Measurements from ENCODE around the gene ARMC2.
A peak's percentile ranks its signal among the peaks of the same experiment; 100 is the strongest.
"Not testable (repeated sequence)": the region's sequence is repeated elsewhere in the genome, so short reads cannot be mapped to it uniquely, and the experiment has no call there.

Gene ARMC2

DNA sequence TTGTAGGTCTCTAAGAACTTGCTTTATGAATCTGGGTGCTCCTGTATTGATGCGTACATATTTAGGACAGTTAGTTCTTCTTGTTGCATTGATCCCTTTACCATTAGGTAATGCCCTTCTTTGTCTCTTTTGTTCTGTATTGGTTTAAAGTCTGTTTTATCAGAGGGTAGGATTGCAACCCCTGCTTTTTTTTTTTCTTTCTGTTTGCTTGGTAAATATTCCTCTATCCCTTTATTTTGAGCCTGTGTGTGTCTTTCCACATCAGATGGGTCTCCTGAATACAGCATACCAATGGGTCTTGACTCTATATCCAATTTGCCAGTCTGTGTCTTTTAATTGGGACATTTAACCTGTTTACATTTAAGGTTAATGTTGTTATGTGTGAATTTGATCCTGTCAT, 130.4 kb downstream of the ARMC2 start:
- not testable (repeated sequence) for H3K4me3 ChIP-seq (ENCODE audit: low read depth in 1 of 2, low read length in 2 of 2); H3K27ac ChIP-seq (ENCODE audit: low read length); H3K27me3 ChIP-seq (ENCODE audit: low read depth, low read length); H3K36me3 ChIP-seq (ENCODE audit: control insufficient read depth in 1 of 2, insufficient read depth in 2 of 2, low read length in 2 of 2); H3K4me1 ChIP-seq (ENCODE audit: control insufficient read depth in 1 of 2, insufficient read depth in 2 of 2, low read length in 2 of 2); H3K9me3 ChIP-seq (ENCODE audit: control insufficient read depth in 1 of 2, low read length in 2 of 2)

DNA sequence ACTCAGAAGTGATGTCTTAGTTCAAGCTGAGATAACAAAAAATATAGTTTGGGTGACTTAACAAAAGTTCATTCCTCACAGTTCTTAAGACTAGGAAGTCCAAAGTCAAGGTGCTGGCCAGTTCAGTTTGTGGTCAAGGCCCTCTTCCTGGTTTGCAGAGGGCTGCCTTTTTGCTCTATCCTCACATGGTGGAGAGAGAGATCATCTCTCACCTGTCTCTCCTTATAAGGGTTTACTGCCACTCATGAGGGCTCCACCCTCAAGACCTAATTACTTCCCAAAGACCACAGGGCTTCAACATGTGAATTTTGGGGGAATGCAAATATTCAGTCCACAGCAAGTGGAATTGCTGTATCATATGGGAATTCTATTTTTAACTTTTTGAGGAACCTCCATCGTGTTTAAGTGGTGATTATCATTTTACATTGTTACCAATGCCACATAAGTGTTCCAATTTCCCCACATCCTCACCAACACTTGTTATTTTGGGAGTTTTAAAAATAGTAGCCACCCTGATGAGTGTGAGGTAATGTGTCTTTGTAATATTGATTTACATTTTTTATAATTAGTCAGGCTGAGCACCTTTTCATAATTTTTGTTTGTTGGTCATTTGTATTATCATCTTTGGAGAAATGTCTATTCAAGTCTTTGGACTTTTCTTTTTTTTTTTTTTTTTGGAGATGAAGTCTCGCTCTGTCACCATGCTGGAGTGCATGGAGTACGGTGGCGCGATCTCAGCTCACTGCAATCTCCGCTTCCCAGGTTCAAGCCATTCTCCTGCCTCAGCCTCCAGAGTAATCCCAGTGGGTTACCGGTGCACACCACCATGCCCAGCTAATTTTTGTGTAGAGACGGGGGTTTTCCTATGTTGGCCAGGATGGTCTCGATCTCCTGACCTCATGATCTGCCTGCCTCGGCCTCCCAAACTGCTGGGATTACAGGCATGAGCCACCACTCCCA, 134.2 kb downstream of the ARMC2 start:
- no peaks in the 10 kb centered on the region for H3K27me3 ChIP-seq (ENCODE audit: low read depth, low read length)
- H3K36me3 ChIP-seq (ENCODE audit: control insufficient read depth in 1 of 2, insufficient read depth in 2 of 2, low read length in 2 of 2) = peaks cover 9 to 20% of the 10 kb centered on the region in 2 donors
- peaks cover 0 to 3% of the 10 kb centered on the region in 2 donors for H3K9me3 ChIP-seq (ENCODE audit: control insufficient read depth in 1 of 2, low read length in 2 of 2)
- no peak overlapping the region for H3K4me3 ChIP-seq (ENCODE audit: low read depth in 1 of 2, low read length in 2 of 2)
- no peak overlapping the region for H3K27ac ChIP-seq (ENCODE audit: low read length)
- no peaks in the 10 kb centered on the region for H3K4me1 ChIP-seq (ENCODE audit: control insufficient read depth in 1 of 2, insufficient read depth in 2 of 2, low read length in 2 of 2)

DNA sequence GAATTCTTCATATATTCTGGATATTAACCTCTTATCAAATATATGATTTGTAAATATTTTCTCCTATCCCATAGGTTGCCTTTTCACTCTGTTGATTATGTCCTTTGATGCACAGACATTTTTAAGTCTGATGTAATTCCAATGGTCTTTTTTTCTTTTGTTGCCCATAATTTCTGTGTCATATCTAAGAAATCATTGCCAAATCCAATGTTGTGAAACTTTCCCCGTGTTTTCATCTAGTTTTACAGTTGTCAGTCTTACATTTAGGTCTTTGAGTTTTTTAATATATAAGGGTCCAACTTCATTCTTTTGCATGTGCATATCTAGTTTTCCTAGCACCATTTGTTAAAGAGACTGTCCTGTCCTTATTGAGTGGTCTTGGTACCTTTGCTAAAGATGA, 134.9 kb downstream of the ARMC2 start:
- peaks cover 12 to 25% of the 10 kb centered on the region in 2 donors for H3K36me3 ChIP-seq (ENCODE audit: control insufficient read depth in 1 of 2, insufficient read depth in 2 of 2, low read length in 2 of 2)
- H3K9me3 ChIP-seq (ENCODE audit: control insufficient read depth in 1 of 2, low read length in 2 of 2) = peaks cover 0 to 3% of the 10 kb centered on the region in 2 donors
- no peaks in the 10 kb centered on the region for H3K4me1 ChIP-seq (ENCODE audit: control insufficient read depth in 1 of 2, insufficient read depth in 2 of 2, low read length in 2 of 2)
- H3K4me3 ChIP-seq (ENCODE audit: low read depth in 1 of 2, low read length in 2 of 2) = no peak overlapping the region
- H3K27me3 ChIP-seq (ENCODE audit: low read depth, low read length) = no peaks in the 10 kb centered on the region
- H3K27ac ChIP-seq (ENCODE audit: low read length) = no peak overlapping the region

DNA sequence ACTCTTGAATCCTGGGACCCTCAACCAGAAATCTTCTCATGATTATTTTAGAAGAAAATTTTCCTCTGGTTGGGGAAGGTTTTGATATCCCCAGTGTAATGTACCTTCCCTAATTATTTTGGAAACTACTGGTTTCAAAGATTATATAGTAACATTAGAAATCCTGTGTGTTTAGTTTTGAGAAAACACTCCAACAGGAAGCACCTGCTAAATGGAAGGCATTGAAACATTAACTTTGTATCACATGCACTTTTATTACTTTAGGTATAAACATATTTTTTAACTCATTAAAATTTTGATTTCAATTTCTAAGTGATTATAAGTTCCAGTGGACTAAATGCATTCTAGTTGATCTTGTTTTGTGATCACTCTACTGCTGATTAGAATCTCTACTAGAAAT, 137.1 kb downstream of the ARMC2 start:
- Histone ChIP-seq H3K4me1 (ENCODE audit: control insufficient read depth in 1 of 2, insufficient read depth in 2 of 2, low read length in 2 of 2) (peaks cover 0 to under 1% of the 10 kb centered on the region in 2 donors), H3K36me3 (ENCODE audit: control insufficient read depth in 1 of 2, insufficient read depth in 2 of 2, low read length in 2 of 2) (peaks cover 22 to 40% of the 10 kb centered on the region in 2 donors), H3K27ac (ENCODE audit: low read length) (no peak overlapping the region)

DNA sequence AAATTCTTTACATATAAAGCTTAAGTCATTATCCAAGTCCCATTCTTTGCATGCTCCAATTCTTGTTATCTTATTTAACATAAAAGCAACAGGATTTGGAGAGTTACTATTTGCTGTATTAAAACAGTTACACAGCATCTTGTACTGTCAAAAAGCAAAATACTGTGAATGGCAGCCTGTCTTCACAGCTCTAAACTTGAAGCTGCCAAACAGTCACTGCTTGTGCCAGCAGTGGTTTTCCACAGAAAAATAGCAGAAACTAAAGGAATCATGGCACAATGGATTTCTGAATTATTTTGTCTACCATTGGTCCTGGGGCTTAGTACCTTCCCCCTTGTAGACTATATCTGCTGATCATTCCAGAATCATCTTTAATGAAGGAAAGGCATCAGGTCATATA, 138.9 kb downstream of the ARMC2 start:
- Histone ChIP-seq H3K4me3 (ENCODE audit: low read depth in 1 of 2, low read length in 2 of 2) (no peak overlapping the region), H3K36me3 (ENCODE audit: control insufficient read depth in 1 of 2, insufficient read depth in 2 of 2, low read length in 2 of 2) (peaks cover 31 to 46% of the 10 kb centered on the region in 2 donors), H3K4me1 (ENCODE audit: control insufficient read depth in 1 of 2, insufficient read depth in 2 of 2, low read length in 2 of 2) (peaks cover 0 to 5% of the 10 kb centered on the region in 2 donors), H3K9me3 (ENCODE audit: control insufficient read depth in 1 of 2, low read length in 2 of 2) (no peaks in the 10 kb centered on the region), H3K27me3 (ENCODE audit: low read depth, low read length) (no peaks in the 10 kb centered on the region), H3K27ac (ENCODE audit: low read length) (no peak overlapping the region)

More for the DNA sequence above, 137.1 kb downstream of the ARMC2 start:
- Histone ChIP-seq H3K27me3 (ENCODE audit: low read depth, low read length) (no peaks in the 10 kb centered on the region), H3K9me3 (ENCODE audit: control insufficient read depth in 1 of 2, low read length in 2 of 2) (no peaks in the 10 kb centered on the region), H3K4me3 (ENCODE audit: low read depth in 1 of 2, low read length in 2 of 2) (no peak overlapping the region)

DNA sequence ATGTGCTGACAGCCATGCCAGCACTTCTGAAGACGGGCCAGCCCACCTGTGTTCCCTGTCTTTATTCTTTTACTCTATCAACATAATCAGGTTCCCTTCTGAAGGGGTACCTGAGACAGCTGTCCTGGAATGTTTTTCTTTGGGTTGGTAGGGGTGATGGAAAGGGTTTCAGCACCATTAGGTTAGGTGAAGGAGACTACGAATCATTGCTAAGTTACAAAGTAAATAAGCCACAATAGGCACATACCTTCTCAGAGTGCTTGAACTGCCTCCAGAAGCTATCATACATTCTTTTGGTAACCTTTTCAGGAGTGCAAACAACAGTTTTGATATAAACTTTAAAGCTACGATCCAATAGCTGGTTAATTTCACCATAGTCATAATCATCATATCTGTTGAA, 140.1 kb downstream of the ARMC2 start:
- H3K27me3 ChIP-seq (ENCODE audit: low read depth, low read length) = no peaks in the 10 kb centered on the region
- peak overlapping the region; percentile 39 for H3K27ac ChIP-seq (ENCODE audit: low read length)
- no peak overlapping the region for H3K4me3 ChIP-seq (ENCODE audit: low read depth in 1 of 2, low read length in 2 of 2)
- H3K9me3 ChIP-seq (ENCODE audit: control insufficient read depth in 1 of 2, low read length in 2 of 2) = no peaks in the 10 kb centered on the region
- H3K4me1 ChIP-seq (ENCODE audit: control insufficient read depth in 1 of 2, insufficient read depth in 2 of 2, low read length in 2 of 2) = peaks cover 0 to 5% of the 10 kb centered on the region in 2 donors
- peaks cover 40 to 55% of the 10 kb centered on the region in 2 donors for H3K36me3 ChIP-seq (ENCODE audit: control insufficient read depth in 1 of 2, insufficient read depth in 2 of 2, low read length in 2 of 2)

DNA sequence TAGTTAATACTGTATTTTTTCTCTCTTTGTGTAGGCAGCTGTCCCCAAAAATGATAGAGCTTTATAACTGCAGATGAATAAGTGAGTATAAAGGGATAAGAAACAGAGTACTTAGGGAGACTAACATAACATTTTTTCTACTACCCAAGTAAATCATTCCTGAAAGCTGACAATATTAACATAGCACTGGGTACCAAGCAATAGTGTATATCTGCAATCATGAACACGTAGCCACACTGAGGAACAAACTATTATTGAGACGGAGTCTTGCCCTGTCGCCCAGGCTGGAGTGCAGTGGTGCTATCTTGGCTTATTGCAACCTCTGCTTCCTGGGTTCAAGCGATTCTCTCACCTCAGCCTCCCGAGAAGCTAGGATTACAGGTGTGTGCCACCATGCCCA, 140.5 kb downstream of the ARMC2 start:
- peaks cover 40 to 60% of the 10 kb centered on the region in 2 donors for H3K36me3 ChIP-seq (ENCODE audit: control insufficient read depth in 1 of 2, insufficient read depth in 2 of 2, low read length in 2 of 2)
- no peaks in the 10 kb centered on the region for H3K9me3 ChIP-seq (ENCODE audit: control insufficient read depth in 1 of 2, low read length in 2 of 2)
- H3K27ac ChIP-seq (ENCODE audit: low read length) = peak overlapping the region; percentile 35
- peaks cover 0 to 5% of the 10 kb centered on the region in 2 donors for H3K4me1 ChIP-seq (ENCODE audit: control insufficient read depth in 1 of 2, insufficient read depth in 2 of 2, low read length in 2 of 2)
- H3K27me3 ChIP-seq (ENCODE audit: low read depth, low read length) = no peaks in the 10 kb centered on the region
- H3K4me3 ChIP-seq (ENCODE audit: low read depth in 1 of 2, low read length in 2 of 2) = no peak overlapping the region

DNA sequence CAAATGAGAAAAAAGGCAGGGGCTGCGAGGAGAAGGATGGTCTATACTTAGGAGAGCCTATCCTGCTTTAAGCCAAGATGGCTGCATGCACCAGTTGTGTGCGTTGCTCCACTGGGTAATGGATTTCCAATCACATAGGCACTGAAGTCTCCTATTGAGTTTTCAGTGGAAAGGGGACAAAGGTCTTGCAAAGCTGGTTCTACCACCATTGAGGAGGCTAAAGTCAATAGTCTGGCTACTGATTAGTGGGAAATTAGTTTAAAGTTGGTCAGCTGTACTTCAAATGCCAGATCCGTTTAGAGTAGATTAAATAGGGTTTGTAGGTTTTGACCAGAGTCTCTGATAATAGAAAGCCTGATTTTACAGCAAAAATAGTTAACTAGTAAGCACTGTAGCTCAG, 141.5 kb downstream of the ARMC2 start:
- H3K4me1 ChIP-seq (ENCODE audit: control insufficient read depth in 1 of 2, insufficient read depth in 2 of 2, low read length in 2 of 2) = peaks cover 0 to 5% of the 10 kb centered on the region in 2 donors
- H3K27me3 ChIP-seq (ENCODE audit: low read depth, low read length) = no peaks in the 10 kb centered on the region
- no peak overlapping the region for H3K27ac ChIP-seq (ENCODE audit: low read length)
- no peaks in the 10 kb centered on the region for H3K9me3 ChIP-seq (ENCODE audit: control insufficient read depth in 1 of 2, low read length in 2 of 2)
- H3K36me3 ChIP-seq (ENCODE audit: control insufficient read depth in 1 of 2, insufficient read depth in 2 of 2, low read length in 2 of 2) = peaks cover 40 to 63% of the 10 kb centered on the region in 2 donors
- no peak overlapping the region for H3K4me3 ChIP-seq (ENCODE audit: low read depth in 1 of 2, low read length in 2 of 2)

DNA sequence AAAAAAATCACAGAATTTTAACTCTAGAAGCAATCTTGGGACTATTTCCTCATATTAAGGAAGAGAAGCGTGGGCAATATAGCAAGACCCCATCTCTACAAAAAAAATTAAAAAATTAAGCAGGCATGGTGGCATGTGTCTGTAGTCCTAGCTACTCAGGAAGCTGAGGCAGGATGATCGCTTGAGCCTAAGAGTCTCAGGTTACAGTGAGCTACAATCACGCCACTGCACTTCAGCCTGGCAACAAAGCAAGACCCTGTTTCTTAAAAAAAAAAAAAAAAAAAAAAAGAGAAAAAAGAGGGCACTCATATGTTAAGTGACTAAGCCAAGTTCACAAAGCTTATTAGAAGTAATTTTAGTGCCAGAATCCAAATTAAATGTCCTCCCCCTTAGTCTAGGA, 145.7 kb downstream of the ARMC2 start:
- H3K36me3 ChIP-seq (ENCODE audit: control insufficient read depth in 1 of 2, insufficient read depth in 2 of 2, low read length in 2 of 2) = peaks cover 28 to 56% of the 10 kb centered on the region in 2 donors
- H3K9me3 ChIP-seq (ENCODE audit: control insufficient read depth in 1 of 2, low read length in 2 of 2) = no peaks in the 10 kb centered on the region
- no peak overlapping the region for H3K4me3 ChIP-seq (ENCODE audit: low read depth in 1 of 2, low read length in 2 of 2)
- no peaks in the 10 kb centered on the region for H3K27me3 ChIP-seq (ENCODE audit: low read depth, low read length)
- H3K4me1 ChIP-seq (ENCODE audit: control insufficient read depth in 1 of 2, insufficient read depth in 2 of 2, low read length in 2 of 2) = peaks cover 0 to 5% of the 10 kb centered on the region in 2 donors
- H3K27ac ChIP-seq (ENCODE audit: low read length) = no peak overlapping the region

DNA sequence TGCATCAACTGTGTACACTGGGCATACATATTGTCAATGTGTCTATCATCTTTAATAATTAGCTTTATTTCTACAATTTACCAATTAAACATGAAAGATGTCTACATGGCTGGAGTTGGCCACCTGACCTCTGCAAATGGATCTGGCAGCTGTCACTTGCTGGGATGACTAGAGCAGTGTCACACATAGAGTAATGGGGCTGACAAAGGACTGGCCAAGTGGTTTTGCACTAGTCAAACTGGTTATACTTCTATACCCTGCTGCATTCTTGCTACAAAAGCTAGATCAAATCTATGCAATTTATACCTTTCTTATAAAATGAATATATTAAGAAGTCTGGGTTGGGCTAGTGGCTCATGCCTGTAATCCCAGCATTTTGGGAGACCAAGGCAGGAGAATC, 147.1 kb downstream of the ARMC2 start:
- peaks cover 29 to 55% of the 10 kb centered on the region in 2 donors for H3K36me3 ChIP-seq (ENCODE audit: control insufficient read depth in 1 of 2, insufficient read depth in 2 of 2, low read length in 2 of 2)
- no peak overlapping the region for H3K4me3 ChIP-seq (ENCODE audit: low read depth in 1 of 2, low read length in 2 of 2)
- H3K27ac ChIP-seq (ENCODE audit: low read length) = no peak overlapping the region
- H3K27me3 ChIP-seq (ENCODE audit: low read depth, low read length) = no peaks in the 10 kb centered on the region
- no peaks in the 10 kb centered on the region for H3K9me3 ChIP-seq (ENCODE audit: control insufficient read depth in 1 of 2, low read length in 2 of 2)
- peaks cover 0 to 4% of the 10 kb centered on the region in 2 donors for H3K4me1 ChIP-seq (ENCODE audit: control insufficient read depth in 1 of 2, insufficient read depth in 2 of 2, low read length in 2 of 2)

DNA sequence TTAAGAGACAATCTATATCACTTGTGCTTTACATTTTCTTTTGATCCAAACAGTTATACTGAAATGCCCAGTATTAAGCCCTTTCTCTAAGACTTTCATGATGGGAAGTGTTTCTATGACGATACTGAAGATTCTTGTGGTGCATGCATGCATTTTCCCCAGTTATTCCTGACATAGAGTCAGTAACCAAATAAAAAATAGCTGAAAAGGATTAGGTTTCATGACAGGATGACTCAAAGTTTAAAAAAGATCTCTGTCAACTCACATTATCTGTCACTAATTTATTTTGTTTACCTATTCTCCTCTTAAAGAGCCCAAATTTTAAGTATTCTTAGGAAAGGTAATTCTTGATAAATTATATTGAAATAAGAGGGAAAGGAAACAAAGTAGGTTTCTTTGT, 148.0 kb downstream of the ARMC2 start:
- no peaks in the 10 kb centered on the region for H3K27me3 ChIP-seq (ENCODE audit: low read depth, low read length)
- H3K9me3 ChIP-seq (ENCODE audit: control insufficient read depth in 1 of 2, low read length in 2 of 2) = no peaks in the 10 kb centered on the region
- no peak overlapping the region for H3K27ac ChIP-seq (ENCODE audit: low read length)
- H3K4me3 ChIP-seq (ENCODE audit: low read depth in 1 of 2, low read length in 2 of 2) = no peak overlapping the region
- peaks cover 24 to 48% of the 10 kb centered on the region in 2 donors for H3K36me3 ChIP-seq (ENCODE audit: control insufficient read depth in 1 of 2, insufficient read depth in 2 of 2, low read length in 2 of 2)
- H3K4me1 ChIP-seq (ENCODE audit: control insufficient read depth in 1 of 2, insufficient read depth in 2 of 2, low read length in 2 of 2) = peaks cover 1 to 5% of the 10 kb centered on the region in 2 donors

All from muscle layer of duodenum (tissue), 2 donors.